Activated T-cell treated with anti-CD3 and anti-CD28 coated beads, Interleukin-2, amount 50 U/mL, for 24 hours (primary cell): ENCODE measurements around the gene CXCL10.
"Not testable (repeated sequence)": the region's sequence is repeated elsewhere in the genome, so short reads cannot be mapped to it uniquely, and the experiment has no call there.

Experiments
- DNase-seq: peaks from one replicate; pipeline ENCODE4 v3.0.0-alpha.2; 2020
- H3K27ac Mint-ChIP-seq: 2 replicates; pipeline ENCODE4 v1.8.0; 2020; ENCODE audit warnings: mild to moderate bottlenecking, mixed read lengths
- H3K27me3 Mint-ChIP-seq: 2 replicates; pipeline ENCODE4 v1.8.0; 2020; ENCODE audit warnings: mixed read lengths
- H3K36me3 Mint-ChIP-seq: 2 replicates; pipeline ENCODE4 v1.8.0; 2020; ENCODE audit warnings: low read depth, mixed read lengths
- H3K4me1 Mint-ChIP-seq: 2 replicates; pipeline ENCODE4 v1.8.0; 2020; ENCODE audit warnings: low read depth, mixed read lengths
- H3K4me3 Mint-ChIP-seq: 2 replicates; pipeline ENCODE4 v1.8.0; 2020; ENCODE audit warnings: mild to moderate bottlenecking, moderate library complexity, mixed read lengths
- H3K9me3 Mint-ChIP-seq: 2 replicates; pipeline ENCODE4 v1.8.0; 2020; ENCODE audit warnings: mixed read lengths

The CXCL10 gene

DNA sequence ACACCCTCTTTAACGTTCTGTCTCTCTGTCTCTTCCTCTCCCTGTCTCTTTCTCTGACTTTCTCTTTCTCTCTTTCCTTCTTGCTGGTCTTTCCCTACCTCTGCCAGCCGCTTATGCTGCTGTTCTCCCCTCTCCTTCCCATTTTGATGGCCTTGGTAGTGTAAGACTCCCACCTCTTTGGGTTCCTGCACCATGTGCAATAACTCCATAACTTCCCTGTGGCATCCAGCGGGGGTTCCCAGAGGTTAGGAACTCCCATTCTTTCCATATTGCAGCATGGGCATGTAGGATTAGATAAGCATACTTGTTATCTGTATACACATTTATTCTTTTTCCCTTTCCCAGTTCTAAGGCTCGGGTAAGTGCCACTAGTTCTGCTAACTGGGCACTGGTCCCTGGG, 21.4 kb upstream of the CXCL10 start:
- H3K36me3 Mint-ChIP-seq, H3K9me3 Mint-ChIP-seq, H3K4me3 Mint-ChIP-seq, H3K27ac Mint-ChIP-seq, DNase-seq: not testable (repeated sequence)
- Mint-ChIP-seq H3K4me1 (peaks cover 14% of the 10 kb centered on the region), H3K27me3 (peaks cover 13% of the 10 kb centered on the region)

DNA sequence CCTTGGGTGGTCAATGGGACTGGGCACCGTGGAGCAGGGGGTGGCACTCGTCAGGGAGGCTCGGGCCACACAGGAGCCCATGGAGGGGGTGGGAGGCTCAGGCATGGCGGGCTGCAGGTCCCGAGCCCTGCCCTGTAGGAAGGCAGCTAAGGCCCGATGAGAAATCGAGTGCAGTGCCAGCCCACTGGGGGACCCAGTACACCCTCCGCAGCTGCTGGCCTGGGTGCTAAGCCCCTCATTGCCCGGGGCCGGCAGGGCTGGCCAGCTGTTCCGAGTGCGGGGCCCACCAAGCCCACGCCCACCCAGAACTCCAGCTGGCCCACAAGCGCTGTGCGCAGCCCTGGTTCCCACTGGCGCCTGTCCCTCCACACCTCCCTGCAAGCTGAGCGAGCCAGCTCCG, 20.0 kb upstream of the CXCL10 start:
- H3K9me3 Mint-ChIP-seq, H3K27me3 Mint-ChIP-seq, H3K36me3 Mint-ChIP-seq, DNase-seq, H3K4me3 Mint-ChIP-seq, H3K27ac Mint-ChIP-seq: not testable (repeated sequence)
- H3K4me1 Mint-ChIP-seq = peaks cover 14% of the 10 kb centered on the region

DNA sequence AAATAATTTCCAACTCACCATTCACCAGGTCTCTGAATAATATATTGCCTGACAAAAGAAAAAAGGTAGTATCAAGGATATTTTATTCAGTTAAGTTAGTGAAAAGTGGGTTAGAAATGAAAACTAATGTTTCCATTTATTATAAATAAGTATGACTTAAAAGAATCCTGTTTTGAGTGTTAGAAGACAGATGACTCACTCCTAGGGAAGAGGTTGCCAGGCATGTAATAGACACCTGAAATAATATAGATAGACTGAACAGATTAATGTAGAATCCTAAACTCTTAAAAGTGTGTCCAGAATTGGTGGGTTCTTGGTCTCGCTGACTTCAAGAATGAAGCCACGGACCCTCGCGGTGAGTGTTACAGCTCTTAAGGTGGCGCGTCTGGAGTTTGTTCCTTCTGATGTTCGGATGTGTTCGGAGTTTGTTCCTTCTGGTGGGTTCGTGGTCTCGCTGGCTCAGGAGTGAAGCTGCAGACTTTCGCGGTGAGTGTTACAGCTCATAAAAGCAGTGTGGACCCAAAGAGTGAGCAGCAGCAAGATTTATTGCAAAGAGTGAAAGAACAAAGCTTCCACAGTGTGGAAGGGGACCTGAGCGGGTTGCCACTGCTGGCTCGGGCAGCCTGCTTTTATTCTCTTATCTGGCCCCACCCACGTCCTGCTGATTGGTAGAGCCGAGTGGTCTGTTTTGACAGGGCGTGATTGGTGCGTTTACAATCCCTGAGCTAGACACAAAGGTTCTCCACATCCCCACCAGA, 19.1 kb upstream of the CXCL10 start:
- not testable (repeated sequence) for H3K36me3 Mint-ChIP-seq, H3K9me3 Mint-ChIP-seq, DNase-seq, H3K27me3 Mint-ChIP-seq
- peak overlapping the region; percentile 33 for H3K4me3 Mint-ChIP-seq
- peaks cover 14% of the 10 kb centered on the region for H3K4me1 Mint-ChIP-seq
- peak overlapping the region; percentile 83 for H3K27ac Mint-ChIP-seq

DNA sequence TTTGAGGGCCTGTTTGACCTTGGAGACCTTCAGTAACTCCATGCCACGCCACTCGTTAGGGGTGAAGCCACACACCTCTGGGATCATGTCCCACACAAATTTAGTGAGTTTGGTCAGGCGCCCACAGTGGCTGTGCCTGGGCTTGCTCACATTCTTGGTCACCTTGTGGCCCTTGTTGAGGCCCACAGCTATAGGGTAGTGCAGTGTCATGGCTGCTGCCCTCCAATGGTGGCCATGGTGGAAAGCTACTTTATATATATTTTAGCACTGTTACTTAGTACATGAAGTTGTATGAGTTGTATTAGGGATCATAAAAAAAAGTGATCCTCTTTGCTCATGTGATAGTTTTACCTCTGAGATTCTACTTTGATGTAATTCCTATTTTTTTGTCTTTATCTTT, 13.6 kb upstream of the CXCL10 start:
- H3K36me3 Mint-ChIP-seq = no peaks in the 10 kb centered on the region
- no peaks in the 10 kb centered on the region for H3K9me3 Mint-ChIP-seq
- peaks cover 6% of the 10 kb centered on the region for H3K4me1 Mint-ChIP-seq
- H3K4me3 Mint-ChIP-seq = no peak overlapping the region
- H3K27ac Mint-ChIP-seq = no peak overlapping the region
- no peak for DNase-seq
- peaks cover 3% of the 10 kb centered on the region for H3K27me3 Mint-ChIP-seq

DNA sequence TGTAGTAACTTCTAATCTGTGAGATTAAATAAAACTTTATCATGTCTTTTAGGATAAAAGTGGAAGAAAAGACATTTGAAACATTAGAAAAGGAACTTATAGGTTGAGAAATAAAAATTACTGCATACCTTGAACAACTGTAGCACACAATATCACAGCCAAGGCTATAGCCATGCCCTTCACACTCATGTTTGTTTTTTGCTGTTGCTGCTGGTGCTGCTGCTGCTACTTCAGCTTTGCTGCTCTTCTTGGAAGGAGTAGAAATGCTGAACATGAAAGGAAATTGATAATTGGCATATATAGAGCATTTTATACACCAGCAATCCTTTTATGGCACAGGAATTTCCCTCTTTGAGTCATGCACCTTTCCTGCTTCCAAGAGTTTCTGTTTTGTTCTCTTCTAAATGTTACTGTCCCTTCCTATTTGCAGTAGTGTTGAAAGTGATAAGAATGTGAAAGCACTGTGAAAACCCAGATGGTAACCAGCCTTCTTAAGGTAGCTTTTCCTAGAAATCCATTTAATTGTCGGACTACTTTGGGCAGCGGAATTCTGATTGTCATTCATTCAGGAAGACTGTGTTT, 12.6 kb upstream of the CXCL10 start, which contains the start of gene CXCL11:
Gene CXCL11 (minus strand): TSS at position 272 of the 582 bp plus-strand sequence. CDS start 83 bp downstream, at position 189.
- H3K27ac Mint-ChIP-seq = no peak within 1 kb of the TSS
- H3K27me3 Mint-ChIP-seq = peaks cover 3% of the 10 kb centered on the region
- H3K9me3 Mint-ChIP-seq = no peaks in the 10 kb centered on the region
- no peak within 1 kb of the TSS for H3K4me3 Mint-ChIP-seq
- no peak for DNase-seq
- peaks cover 3% of the 10 kb centered on the region for H3K4me1 Mint-ChIP-seq
- H3K36me3 Mint-ChIP-seq = no peaks in the 10 kb centered on the region

DNA sequence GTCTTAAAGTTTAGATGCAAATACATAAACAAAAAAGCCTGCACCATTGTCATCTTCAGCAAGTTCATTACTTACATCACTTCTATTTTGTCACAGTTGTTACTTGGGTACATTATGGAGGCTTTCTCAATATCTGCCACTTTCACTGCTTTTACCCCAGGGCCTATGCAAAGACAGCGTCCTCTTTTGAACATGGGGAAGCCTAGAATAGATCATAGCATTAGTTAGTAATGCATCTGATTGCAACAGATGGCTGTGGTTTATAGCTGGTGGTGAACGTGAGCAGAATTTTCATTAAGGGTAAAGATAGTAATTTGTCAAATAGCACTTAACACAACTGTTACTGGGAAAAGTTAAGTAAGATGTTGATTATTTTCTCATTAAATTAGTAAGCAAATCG, 11.8 kb upstream of the CXCL10 start:
- H3K36me3 Mint-ChIP-seq = no peaks in the 10 kb centered on the region
- peaks cover 3% of the 10 kb centered on the region for H3K4me1 Mint-ChIP-seq
- H3K27me3 Mint-ChIP-seq = peaks cover 3% of the 10 kb centered on the region
- no peak overlapping the region for H3K4me3 Mint-ChIP-seq
- H3K27ac Mint-ChIP-seq = no peak overlapping the region
- DNase-seq = no peak
- no peaks in the 10 kb centered on the region for H3K9me3 Mint-ChIP-seq

DNA sequence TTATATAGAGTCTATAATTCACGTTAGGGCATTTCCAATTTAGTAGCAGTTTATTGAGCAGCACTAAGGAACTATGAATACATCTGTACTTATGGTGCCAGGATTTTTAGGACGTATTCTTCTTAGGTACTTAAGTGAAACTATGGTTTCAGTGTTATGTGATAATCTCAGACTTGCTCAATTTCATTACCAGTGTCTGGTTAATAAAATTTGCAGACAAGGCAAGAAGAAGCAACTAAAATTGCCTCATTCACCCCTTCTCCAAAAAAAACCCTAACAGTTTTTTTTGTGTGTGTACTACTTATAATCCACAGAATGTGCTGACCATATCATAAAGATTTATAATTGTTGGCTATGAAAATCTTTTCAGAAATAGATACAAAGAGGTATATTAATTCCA, 6.0 kb upstream of the CXCL10 start:
- Mint-ChIP-seq H3K4me1 (peaks cover 22% of the 10 kb centered on the region), H3K36me3 (no peaks in the 10 kb centered on the region), H3K27ac (no peak overlapping the region), H3K9me3 (no peaks in the 10 kb centered on the region), H3K27me3 (peaks cover 3% of the 10 kb centered on the region), H3K4me3 (no peak overlapping the region)
- no peak for DNase-seq

DNA sequence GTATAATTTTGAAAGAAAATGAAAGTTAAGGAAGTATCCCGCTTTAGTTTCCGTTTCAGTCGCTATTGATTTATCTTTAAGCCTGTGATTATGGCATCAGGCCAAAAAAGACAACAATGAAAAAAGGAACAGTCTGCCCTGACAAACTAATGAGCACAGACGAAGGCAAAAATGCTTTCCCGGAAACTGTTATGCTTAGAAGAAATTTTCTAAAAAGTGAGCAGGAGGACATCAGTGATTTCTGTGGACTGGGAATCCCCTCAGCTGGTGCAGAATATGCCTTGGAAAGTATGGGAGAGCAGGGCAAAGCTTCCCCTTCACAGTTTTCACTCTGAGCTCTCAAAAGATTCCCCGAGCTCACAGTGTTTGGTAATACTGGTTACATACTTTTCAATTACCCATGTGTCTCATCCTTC, 5.1 kb upstream of the CXCL10 start:
- Mint-ChIP-seq H3K9me3 (no peaks in the 10 kb centered on the region), H3K4me1 (peaks cover 31% of the 10 kb centered on the region), H3K36me3 (no peaks in the 10 kb centered on the region), H3K27ac (no peak overlapping the region), H3K4me3 (peak overlapping the region; percentile 6), H3K27me3 (no peaks in the 10 kb centered on the region)
- DNase-seq = no peak

DNA sequence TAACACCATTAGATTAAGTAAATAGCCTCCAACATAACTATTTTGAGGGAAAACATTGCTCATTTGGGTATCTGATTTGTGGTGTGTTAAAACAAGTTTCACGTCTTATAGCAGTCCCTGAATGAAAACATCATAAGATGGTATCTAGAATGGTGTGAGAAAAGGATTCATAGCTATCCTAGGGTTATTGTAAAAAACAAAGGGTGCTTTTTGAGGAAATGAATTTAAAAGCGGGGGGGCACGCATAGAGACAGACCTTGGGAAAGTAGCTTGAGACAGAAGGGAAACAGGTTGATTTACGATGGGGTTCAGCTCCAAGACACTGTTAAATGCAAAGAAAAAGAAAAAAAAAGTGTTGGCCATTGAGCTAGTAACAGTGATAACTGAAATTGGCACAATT, 768 bp upstream of the CXCL10 start:
- DNase-seq = no peak
- Mint-ChIP-seq H3K36me3 (no peaks in the 10 kb centered on the region), H3K4me1 (peaks cover 36% of the 10 kb centered on the region), H3K9me3 (no peaks in the 10 kb centered on the region), H3K27ac (peak overlapping the region; percentile 63), H3K4me3 (no peak overlapping the region), H3K27me3 (peaks cover 4% of the 10 kb centered on the region)

DNA sequence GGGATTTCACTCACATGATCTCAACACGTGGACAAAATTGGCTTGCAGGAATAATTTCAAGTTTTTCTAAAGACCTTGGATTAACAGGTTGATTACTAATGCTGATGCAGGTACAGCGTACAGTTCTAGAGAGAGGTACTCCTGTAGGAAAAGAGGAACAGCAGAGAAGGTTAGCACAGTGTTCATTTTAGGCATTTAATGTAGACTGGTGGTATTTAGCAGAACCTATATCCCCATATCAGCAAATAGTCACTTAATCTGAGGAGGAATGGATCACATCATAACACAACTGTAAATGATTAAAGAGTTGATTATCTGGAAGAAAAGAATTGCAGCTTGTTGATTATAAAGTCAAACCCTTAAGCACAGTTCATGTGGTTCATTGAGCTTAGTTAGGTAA, 620 bp downstream of the CXCL10 start:
- H3K9me3 Mint-ChIP-seq = no peaks in the 10 kb centered on the region
- DNase-seq = no peak
- H3K4me1 Mint-ChIP-seq = peaks cover 26% of the 10 kb centered on the region
- H3K36me3 Mint-ChIP-seq = no peaks in the 10 kb centered on the region
- no peak overlapping the region for H3K27ac Mint-ChIP-seq
- no peak overlapping the region for H3K4me3 Mint-ChIP-seq
- peaks cover 4% of the 10 kb centered on the region for H3K27me3 Mint-ChIP-seq

DNA sequence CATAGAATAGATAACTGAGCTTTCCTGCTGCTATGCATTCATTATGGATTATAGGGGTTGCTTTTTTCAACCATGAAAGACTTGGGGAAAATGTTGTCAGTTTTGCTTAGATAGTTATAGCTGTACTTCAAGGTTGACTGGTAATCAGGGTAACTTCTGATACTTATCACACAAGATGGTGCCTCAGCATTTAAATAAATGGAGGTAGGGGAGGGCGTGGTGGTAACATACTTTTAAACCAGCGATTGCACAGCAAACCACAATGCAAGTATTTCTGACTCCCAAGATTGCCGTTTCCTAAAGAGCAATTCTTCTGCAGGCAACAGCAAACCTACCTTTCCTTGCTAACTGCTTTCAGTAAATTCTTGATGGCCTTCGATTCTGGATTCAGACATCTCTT, 1.3 kb downstream of the CXCL10 start:
- Mint-ChIP-seq H3K27me3 (peaks cover 4% of the 10 kb centered on the region), H3K4me3 (no peak overlapping the region), H3K36me3 (no peaks in the 10 kb centered on the region), H3K9me3 (no peaks in the 10 kb centered on the region), H3K27ac (no peak overlapping the region), H3K4me1 (peaks cover 20% of the 10 kb centered on the region)
- DNase-seq = no peak

DNA sequence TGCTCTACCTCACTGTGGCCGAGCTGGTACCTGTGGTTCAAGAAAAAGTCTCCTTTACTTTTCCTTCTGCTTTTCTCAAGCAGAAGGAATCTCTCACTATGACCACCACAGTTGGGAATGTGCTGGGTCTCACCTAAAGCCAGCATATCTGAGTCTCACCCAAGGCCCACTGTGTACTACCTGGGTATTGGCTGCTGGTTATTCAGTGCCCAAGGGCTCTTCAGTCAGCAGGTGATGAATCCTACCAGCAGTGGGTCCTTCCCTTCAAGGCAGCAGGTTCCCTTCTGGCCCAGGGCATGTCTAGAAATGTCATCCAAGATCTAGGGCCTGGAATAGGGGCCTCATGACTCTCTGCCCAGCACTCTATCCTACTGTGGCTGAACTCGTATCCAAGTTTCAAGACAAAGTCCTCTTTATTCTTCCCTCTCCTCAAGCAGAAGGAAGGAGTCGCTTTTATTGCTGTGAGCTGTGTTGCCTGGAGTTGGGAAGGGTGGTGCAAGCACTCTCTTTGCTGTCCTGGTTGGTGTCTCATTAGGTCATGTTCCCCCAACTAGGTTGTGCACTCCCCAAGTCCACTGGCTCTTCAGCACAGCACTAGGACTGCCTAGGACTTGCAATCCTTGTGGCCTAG, 6.1 kb downstream of the CXCL10 start:
- Mint-ChIP-seq H3K9me3 (no peaks in the 10 kb centered on the region), H3K36me3 (no peaks in the 10 kb centered on the region), H3K4me1 (peaks cover 10% of the 10 kb centered on the region), H3K27ac (no peak overlapping the region), H3K27me3 (peaks cover 4% of the 10 kb centered on the region), H3K4me3 (no peak overlapping the region)
- DNase-seq = no peak

DNA sequence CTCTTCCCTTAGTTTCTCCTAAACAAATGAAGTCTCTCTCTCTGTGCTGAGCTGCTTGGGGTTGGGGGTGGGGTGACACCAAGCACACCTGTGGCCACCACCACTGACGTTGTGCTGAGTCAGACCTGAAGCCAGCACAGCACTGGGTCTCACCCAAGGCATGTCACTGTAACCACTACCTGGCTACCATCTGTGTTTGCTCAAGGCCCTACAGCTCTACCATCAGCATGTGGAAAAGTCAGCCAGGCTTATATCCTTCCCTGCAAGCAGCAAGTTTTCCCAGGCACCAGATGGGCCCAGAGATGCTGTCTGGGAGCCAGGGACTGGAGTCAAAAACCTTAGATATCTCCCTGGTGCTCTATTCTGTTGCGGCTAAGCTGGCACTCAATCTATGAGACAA, 6.9 kb downstream of the CXCL10 start:
- peak overlapping the region; percentile 45 for H3K27ac Mint-ChIP-seq
- no peaks in the 10 kb centered on the region for H3K27me3 Mint-ChIP-seq
- no peak overlapping the region for H3K4me3 Mint-ChIP-seq
- H3K36me3 Mint-ChIP-seq = no peaks in the 10 kb centered on the region
- H3K4me1 Mint-ChIP-seq = peaks cover 10% of the 10 kb centered on the region
- H3K9me3 Mint-ChIP-seq = no peaks in the 10 kb centered on the region
- DNase-seq = no peak

DNA sequence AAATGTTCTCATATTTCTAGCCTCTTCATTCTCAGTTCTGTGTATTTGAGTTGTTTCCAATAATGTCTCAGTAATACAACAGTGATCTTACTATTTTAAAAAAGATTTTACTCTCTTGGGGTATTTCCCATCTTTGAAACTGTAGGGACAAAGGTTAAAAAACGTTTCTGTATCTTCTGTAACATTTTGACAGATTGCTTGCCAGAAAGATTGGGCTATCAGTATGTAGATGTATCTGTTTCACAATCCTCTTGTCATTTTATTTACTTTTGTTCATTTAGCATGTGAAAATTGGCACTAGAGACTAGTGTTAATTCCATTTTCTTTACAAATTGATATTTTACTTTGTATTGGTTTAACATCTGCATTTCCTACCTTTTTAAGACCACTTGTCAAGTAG, 9.8 kb downstream of the CXCL10 start:
- Mint-ChIP-seq H3K36me3 (no peaks in the 10 kb centered on the region), H3K27me3 (no peaks in the 10 kb centered on the region), H3K27ac (no peak overlapping the region), H3K9me3 (no peaks in the 10 kb centered on the region), H3K4me1 (peaks cover 10% of the 10 kb centered on the region), H3K4me3 (no peak overlapping the region)
- no peak for DNase-seq

DNA sequence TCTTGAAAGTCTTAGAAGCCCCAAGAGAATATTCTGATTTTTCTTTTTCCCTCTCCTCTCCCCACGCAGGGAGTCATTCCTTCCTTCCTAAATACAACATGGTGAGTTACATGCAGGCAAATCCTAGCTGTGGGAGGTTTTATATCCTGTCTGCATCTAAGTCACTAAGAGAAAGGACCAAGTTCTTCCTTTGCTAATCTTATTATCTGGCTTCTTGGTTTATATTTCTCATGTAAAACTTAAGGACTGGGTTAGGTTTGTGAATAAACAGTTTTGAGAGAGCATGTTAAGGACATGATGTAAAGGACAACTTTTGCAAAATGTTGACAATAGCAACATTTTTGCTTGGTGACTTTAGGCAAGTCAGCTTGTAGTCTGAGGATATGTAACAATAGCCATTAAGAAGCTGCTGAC, 10.9 kb downstream of the CXCL10 start:
- Mint-ChIP-seq H3K27me3 (peaks cover 5% of the 10 kb centered on the region), H3K4me1 (peaks cover 10% of the 10 kb centered on the region), H3K4me3 (no peak overlapping the region), H3K27ac (no peak overlapping the region), H3K36me3 (no peaks in the 10 kb centered on the region), H3K9me3 (no peaks in the 10 kb centered on the region)
- DNase-seq = no peak
